HCT116 (cell line): ENCODE measurements around the gene MACROD1. TPM values are rescaled to one million over a fixed set of nuclear protein-coding genes. Genes with fewer than 3 reads are reported as not detected.

Experiments
- ATAC-seq: fragments of 200-7000 bp; cut with Tn5 transposase; 2 replicates; pipeline ENCODE4 v1.9.1; 2020; ENCODE audit warnings: mild to moderate bottlenecking, moderate library complexity
- BruUV-seq: library from RNA; stranded (reverse); fragments of 400-500 nt; replicated peaks from 2 replicates; lab custom pipeline; 2021; lab: Mats Ljungman, UMichigan
- CTCF ChIA-PET: fragments of 300-600 bp; sonication (Branson Sonifier 250); formaldehyde crosslinking; loops from one replicate; lab custom pipeline; 2021; ENCODE audit warnings: antibody characterized with exemption; lab: Charles Lee
- POLR2A ChIA-PET: fragments of 300-600, 350-600 bp; sonication (Branson Sonifier 250); formaldehyde crosslinking; loops from one replicate; lab custom pipeline; 2021; ENCODE audit warnings: antibody characterized with exemption; lab: Charles Lee
- RAD21 ChIA-PET, 2 experiments: fragments of 300-600 bp; sonication (Branson Sonifier 250); formaldehyde crosslinking; loops; one replicate each; lab custom pipeline; 2023; ENCODE audit warnings: low total read pairs in 2 of 2; ENCODE audit not compliant: uncharacterized antibody in 2 of 2, unreplicated experiment in 2 of 2, low non-redundant PET in 1 of 2; lab: Charles Lee
- DNase-seq: peaks from one replicate; pipeline ENCODE4 v3.0.0-alpha.2; 2010; ENCODE audit warnings: low read depth, low spot score
- H2AFZ ChIP-seq: fragments of 200-600 bp; shearing (Covaris generic), sonication (generic); 2 replicates; pipeline ENCODE4 v1.6.1; 2017; ENCODE audit warnings: low read depth, mixed run types, mixed read lengths, antibody characterized with exemption, low read length; ENCODE audit not compliant: poor library complexity, severe bottlenecking
- H3K27ac ChIP-seq: 2 replicates; pipeline ENCODE4 v1.5.1; 2012; ENCODE audit warnings: low read depth, low read length
- H3K27me3 ChIP-seq: fragments of 200-600 bp; sonication (generic); 2 replicates; pipeline ENCODE4 v1.6.1; 2016; ENCODE audit warnings: mixed run types, low read length, mixed read lengths; ENCODE audit not compliant: insufficient read depth
- H3K36me3 ChIP-seq, 2 experiments: fragments of 200-500 bp in 1 of 2; fragments of 200-600 bp in 1 of 2; sonication (Bioruptor generic) in 1 of 2; sonication (generic) in 1 of 2; 2 replicates each; pipeline versions ENCODE4 v1.5.1 to v1.6.1; 2014 to 2016; ENCODE audit warnings: low read length in 2 of 2, inconsistent platforms in 1 of 2, mixed read lengths in 1 of 2, mixed run types in 1 of 2; ENCODE audit not compliant: insufficient read depth in 2 of 2, control insufficient read depth in 1 of 2
- H3K4me1 ChIP-seq, 2 experiments: fragments of 200-600 bp in 1 of 2; sonication (generic) in 1 of 2; 2 replicates each; pipeline versions ENCODE4 v1.5.1 to v1.6.1; 2012 to 2017; ENCODE audit warnings: low read length in 2 of 2, inconsistent platforms in 1 of 2, mild to moderate bottlenecking in 1 of 2, mixed read lengths in 1 of 2, mixed run types in 1 of 2, moderate library complexity in 1 of 2; ENCODE audit not compliant: insufficient read depth in 2 of 2, control insufficient read depth in 1 of 2
- H3K4me2 ChIP-seq: fragments of 200-600 bp; sonication (generic); 2 replicates; pipeline ENCODE4 v1.6.1; 2017; ENCODE audit warnings: mixed run types, low read length, mixed read lengths
- H3K4me3 ChIP-seq, 2 experiments: fragments of 200-600 bp in 1 of 2; sonication (generic) in 1 of 2; replicated peaks in 1 of 2; 2 replicates each; pipeline ENCODE4 v1.5.1; 2011 to 2016; ENCODE audit warnings: low read length in 2 of 2, control low read depth in 1 of 2, low read depth in 1 of 2, mild to moderate bottlenecking in 1 of 2, mixed read lengths in 1 of 2, mixed run types in 1 of 2
- H3K79me2 ChIP-seq: fragments of 200-600 bp; sonication (generic); 2 replicates; pipeline ENCODE4 v1.6.1; 2017; ENCODE audit warnings: mild to moderate bottlenecking, mixed run types, low read length, moderate library complexity, mixed read lengths; ENCODE audit not compliant: insufficient read depth
- H3K9ac ChIP-seq: fragments of 200-600 bp; sonication (generic); 2 replicates; pipeline ENCODE4 v1.6.1; 2016; ENCODE audit warnings: low read length, mixed read lengths
- H3K9me2 ChIP-seq: fragments of 200-600 bp; sonication (generic), shearing (Covaris generic); 2 replicates; pipeline ENCODE4 v1.6.1; 2017; ENCODE audit warnings: mixed run types, mild to moderate bottlenecking, moderate library complexity; ENCODE audit not compliant: insufficient read depth
- H3K9me3 ChIP-seq, 2 experiments: fragments of 200-500 bp in 1 of 2; fragments of 200-600 bp in 1 of 2; sonication (Bioruptor generic) in 1 of 2; sonication (generic) in 1 of 2; 2 replicates each; pipeline ENCODE4 v1.6.1; 2014 to 2017; ENCODE audit warnings: low read length in 2 of 2, mixed read lengths in 2 of 2, inconsistent platforms in 1 of 2, low read depth in 1 of 2, mild to moderate bottlenecking in 1 of 2, mixed run types in 1 of 2, moderate library complexity in 1 of 2; ENCODE audit not compliant: control insufficient read depth in 1 of 2, insufficient read depth in 1 of 2
- H4K20me1 ChIP-seq: fragments of 200-600 bp; sonication (generic), shearing (Covaris generic); 2 replicates; pipeline ENCODE4 v1.6.1; 2017; ENCODE audit warnings: mixed run types, mild to moderate bottlenecking, moderate library complexity; ENCODE audit not compliant: insufficient read depth
- CEBPB ChIP-seq: IDR thresholded peaks from 2 replicates; pipeline ENCODE4 v1.6.1; 2012; ENCODE audit warnings: low read depth
- EGR1 ChIP-seq: IDR thresholded peaks from 2 replicates; pipeline ENCODE4 v1.6.1; 2012; ENCODE audit warnings: low read depth
- SP1 ChIP-seq: IDR thresholded peaks from 2 replicates; pipeline ENCODE4 v1.6.1; 2012; ENCODE audit warnings: low read depth
- intact Hi-C: fragments of 100-400 bp; cut with micrococcal nuclease; formaldehyde crosslinking; loops from 2 replicates; pipeline ENCODE4 v1.10.0; 2022
- total RNA-seq: library from RNA; stranded (reverse); gene quantifications from one replicate; pipeline ENCODE4 v1.2.1, GENCODE V29; 2021; ENCODE audit not compliant: unreplicated experiment

Gene MACROD1
- total RNA-seq, 1 experiment from 2014 or later: 61.1 TPM

GRCh38 chr11:64144587-64145472, 21.1 kb downstream of the MACROD1 start:
- Histone ChIP-seq H4K20me1 (peaks cover 3% of the 10 kb centered on the region; the same call in 1 of the 2 replicates), H3K9me3 (no peaks in the 10 kb centered on the region), H2AFZ (no peak overlapping the region), H3K4me2 (no peak overlapping the region)
- BruUV-seq: no TSS peak
- no peak for TF ChIP-seq SP1
- TF ChIP-seq, all 23 proteins: peak for 0
- peaks cover 0 to 3% of the 10 kb centered on the region in 2 experiments; a peak in 1 of 4 replicates for H3K4me1 ChIP-seq
- ATAC-seq (no peak), DNase-seq (no peak)
- POLR2A ChIA-PET: no interaction called here
- no peak overlapping the region for H3K9ac ChIP-seq
- no peaks in the 10 kb centered on the region for H3K36me3 ChIP-seq
- peaks cover 4% of the 10 kb centered on the region; the same call in 1 of the 2 replicates for H3K79me2 ChIP-seq
- no peaks in the 10 kb centered on the region for H3K27me3 ChIP-seq
- RAD21 ChIA-PET: no interaction called here
- no peaks in the 10 kb centered on the region for H3K9me2 ChIP-seq
- no peak overlapping the region for H3K27ac ChIP-seq
- intact Hi-C loops: loop anchor here (5.0 to 10.0 kb wide), 3 partner anchors 98 to 378 kb away; partner anchors contain the start of gene ZFTA
- CTCF ChIA-PET: no interaction called here
- H3K4me3 ChIP-seq: no peak overlapping the region

DNA sequence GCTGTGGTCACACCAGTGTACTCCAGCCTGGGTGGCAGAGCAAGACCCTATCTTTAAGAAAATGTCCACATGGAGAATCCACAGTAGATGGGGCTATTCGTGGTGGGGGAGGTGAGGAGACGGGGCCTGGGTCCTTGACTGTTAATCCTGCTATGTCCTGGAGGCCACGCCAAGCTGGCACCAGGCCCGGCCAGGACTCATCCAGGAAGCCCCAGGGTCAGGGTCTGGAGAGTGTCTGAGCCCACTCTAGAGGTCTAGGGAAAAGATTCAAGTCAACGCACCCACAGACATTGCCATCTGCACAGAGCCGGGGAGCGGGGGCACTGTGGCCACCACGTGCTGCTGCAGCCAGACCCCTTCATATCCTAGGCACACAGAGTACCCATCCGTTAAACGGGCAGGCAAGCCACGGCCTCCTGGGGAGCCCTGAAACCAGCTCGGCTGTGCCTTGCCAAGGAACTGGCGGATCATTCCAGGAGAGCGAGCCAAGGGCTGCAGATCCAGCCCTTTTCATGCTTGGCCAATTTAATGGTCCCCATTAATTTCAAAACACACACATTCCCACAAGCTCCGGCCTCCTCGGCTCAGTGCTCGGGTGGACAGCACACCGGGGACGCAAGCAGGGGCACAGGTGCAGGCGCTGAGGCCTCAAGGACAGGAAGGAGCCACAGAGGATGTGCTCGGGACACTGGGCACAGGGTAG, 24.7 kb downstream of the MACROD1 start:
- no peak for TF ChIP-seq SP1
- TF ChIP-seq CEBPB: no peak
- TF ChIP-seq EGR1: no peak
- Histone ChIP-seq H3K79me2 (peaks cover 4% of the 10 kb centered on the region; the same call in 1 of the 2 replicates), H3K9me2 (no peaks in the 10 kb centered on the region), H2AFZ (no peak overlapping the region), H3K9me3 (no peaks in the 10 kb centered on the region), H3K36me3 (no peaks in the 10 kb centered on the region), H3K9ac (no peak overlapping the region), H3K4me2 (no peak overlapping the region), H3K27ac (no peak overlapping the region), H3K4me1 (peaks cover 0 to 3% of the 10 kb centered on the region in 2 experiments; a peak in 1 of 4 replicates), H3K4me3 (no peak overlapping the region), H3K27me3 (no peaks in the 10 kb centered on the region), H4K20me1 (no peaks in the 10 kb centered on the region)
- intact Hi-C loops: loop anchor here (10.0 kb wide), 1 partner anchor 136 kb away; no protein-coding TSS in a partner anchor
- ChIA-PET POLR2A (no interaction called here), CTCF (interaction anchor here (0.6 kb wide), 1 partner anchor 9 kb away, joined by 3 read pairs; no protein-coding TSS in a partner anchor), RAD21 (no interaction called here)
- no TSS peak for BruUV-seq
- ATAC-seq: no peak
- no peak for DNase-seq
